ENCODE data around the gene DNAJC27.
"Not testable (repeated sequence)": the region's sequence is repeated elsewhere in the genome, so short reads cannot be mapped to it uniquely, and the experiment has no call there.

DNAJC27 gene

DNA sequence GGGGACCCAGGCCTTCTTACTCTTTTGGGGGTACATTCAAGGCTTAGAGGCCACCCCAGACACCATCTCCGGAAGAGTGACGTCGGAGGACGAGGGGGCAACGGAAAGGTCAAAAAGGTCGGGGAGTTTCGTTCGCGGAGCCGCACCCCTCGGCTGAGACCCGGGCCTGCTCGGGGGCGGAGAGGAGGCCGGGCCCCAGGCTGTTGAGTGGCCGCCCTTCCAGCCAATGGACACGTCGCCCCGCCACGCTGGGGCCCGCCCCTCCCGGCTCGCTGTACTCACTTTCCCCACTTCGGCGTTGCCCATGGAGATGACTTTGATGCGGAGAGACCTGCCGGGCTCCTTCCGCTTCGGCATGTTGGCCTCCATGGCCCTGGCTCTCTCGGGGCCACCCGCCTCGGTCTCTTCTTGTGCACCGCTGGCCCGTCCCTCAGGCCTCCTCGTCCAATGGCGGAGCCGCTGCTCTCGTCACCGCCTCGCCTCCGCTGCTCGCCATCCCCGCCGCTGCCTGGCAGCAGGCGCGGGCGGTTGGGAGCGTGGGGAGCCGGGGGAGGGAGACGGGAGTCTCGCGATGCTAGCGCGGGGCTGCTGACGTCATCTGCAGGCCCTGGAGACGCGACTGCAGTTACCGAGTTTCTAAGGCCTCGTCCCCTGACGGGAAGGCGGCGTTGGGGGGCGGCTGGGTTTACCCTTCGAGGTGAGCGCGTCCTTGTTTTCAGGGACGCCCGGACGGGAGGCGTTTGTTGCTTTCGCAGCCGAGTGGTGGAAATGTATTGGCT is at the start of gene DNAJC27:
TSS of gene DNAJC27 (minus strand) at position 420 of the 779 bp plus-strand sequence. CDS start at position 369, 51 bp downstream.
- Histone ChIP-seq H3K9me3 (ENCODE audit: control insufficient read depth, insufficient read depth, low read depth, low read length) (no peaks in the 10 kb centered on the region), H3K4me3 (ENCODE audit: low read depth, low read length) (peak within 1 kb of the TSS; percentile 93), H3K27ac (ENCODE audit: low read depth, low read length) (peak within 1 kb of the TSS; percentile 95), H3K27me3 (ENCODE audit: control insufficient read depth, insufficient read depth, low read length) (no peaks in the 10 kb centered on the region), H3K36me3 (ENCODE audit: control insufficient read depth, insufficient read depth, low read length) (peaks cover 4% of the 10 kb centered on the region), H3K9ac (ENCODE audit: low read length) (peak within 1 kb of the TSS; percentile 92), H3K4me1 (ENCODE audit: control insufficient read depth, insufficient read depth, low read length) (no peaks in the 10 kb centered on the region)

DNA sequence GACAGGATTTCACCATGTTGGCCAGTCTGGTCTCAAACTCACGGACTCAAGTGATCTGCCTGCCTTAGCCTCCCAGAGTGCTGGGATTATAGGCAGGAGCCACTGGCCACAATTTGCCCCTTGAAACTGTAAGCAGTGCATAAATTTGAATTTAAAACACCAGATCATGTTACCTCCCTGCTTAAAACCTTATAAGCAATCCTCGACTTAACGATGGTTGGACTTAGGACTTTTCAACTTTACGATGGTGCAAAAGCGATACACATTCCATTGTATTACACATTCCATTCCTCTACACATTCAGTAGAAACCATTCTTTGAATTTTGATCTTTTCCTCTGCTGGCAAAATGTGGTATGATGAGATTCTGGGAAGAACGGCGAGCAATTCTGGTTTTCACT is 46.9 kb upstream of the DNAJC27 start:
- no peaks in the 10 kb centered on the region for H3K4me1 ChIP-seq (ENCODE audit: control insufficient read depth, insufficient read depth, low read length)
- no peak overlapping the region for H3K4me3 ChIP-seq (ENCODE audit: low read depth, low read length)
- H3K9ac ChIP-seq (ENCODE audit: low read length) = no peak overlapping the region
- no peaks in the 10 kb centered on the region for H3K36me3 ChIP-seq (ENCODE audit: control insufficient read depth, insufficient read depth, low read length)
- no peaks in the 10 kb centered on the region for H3K9me3 ChIP-seq (ENCODE audit: control insufficient read depth, insufficient read depth, low read depth, low read length)
- H3K27me3 ChIP-seq (ENCODE audit: control insufficient read depth, insufficient read depth, low read length) = no peaks in the 10 kb centered on the region
- H3K27ac ChIP-seq (ENCODE audit: low read depth, low read length) = no peak overlapping the region

DNA sequence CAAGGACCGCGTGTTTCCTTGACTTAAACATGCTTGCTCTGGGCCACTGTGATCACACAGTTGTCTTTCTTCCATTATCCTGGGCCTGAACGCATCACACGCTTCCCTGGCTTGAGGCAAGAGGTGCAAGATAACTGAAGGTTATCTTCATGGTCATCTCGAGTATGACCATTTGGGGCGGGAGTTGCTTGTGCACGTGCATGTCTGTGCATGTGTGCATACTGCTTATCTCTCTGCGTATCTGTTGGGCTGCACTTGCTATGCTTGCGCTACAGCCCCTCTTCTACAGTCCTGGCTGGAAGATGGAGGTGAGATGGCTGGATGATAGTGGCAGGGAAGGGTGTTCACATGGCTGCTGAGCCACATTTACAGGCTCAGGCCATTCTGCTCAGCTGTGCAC is 42.9 kb upstream of the DNAJC27 start:
- no peak overlapping the region for H3K27ac ChIP-seq (ENCODE audit: low read depth, low read length)
- H3K4me1 ChIP-seq (ENCODE audit: control insufficient read depth, insufficient read depth, low read length) = no peaks in the 10 kb centered on the region; the same call in 1 of the 2 replicates
- no peak overlapping the region for H3K9ac ChIP-seq (ENCODE audit: low read length)
- H3K36me3 ChIP-seq (ENCODE audit: control insufficient read depth, insufficient read depth, low read length) = no peaks in the 10 kb centered on the region
- H3K9me3 ChIP-seq (ENCODE audit: control insufficient read depth, insufficient read depth, low read depth, low read length) = no peaks in the 10 kb centered on the region
- no peaks in the 10 kb centered on the region for H3K27me3 ChIP-seq (ENCODE audit: control insufficient read depth, insufficient read depth, low read length)
- no peak overlapping the region for H3K4me3 ChIP-seq (ENCODE audit: low read depth, low read length)

DNA sequence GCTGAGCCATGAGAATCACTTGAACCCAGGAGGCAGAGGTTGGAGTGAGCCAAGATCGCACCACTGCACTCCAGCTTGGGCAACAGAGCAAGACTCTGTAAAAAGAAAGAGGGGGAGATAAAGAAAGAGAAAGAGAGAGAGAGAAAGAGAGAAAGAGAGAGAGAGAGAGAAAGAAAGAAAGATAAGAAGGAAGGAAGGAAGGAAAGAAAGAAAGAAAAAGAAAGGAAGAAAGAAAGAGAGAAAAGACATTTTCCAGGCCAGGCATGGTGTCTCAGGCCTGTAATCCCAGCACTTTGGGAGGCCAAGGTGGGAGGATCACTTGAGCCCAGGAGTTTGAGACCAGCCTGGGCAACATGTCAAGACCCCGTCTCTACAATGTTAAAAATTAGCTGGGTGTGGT is 39.6 kb upstream of the DNAJC27 start:
- H3K9ac ChIP-seq (ENCODE audit: low read length); H3K36me3 ChIP-seq (ENCODE audit: control insufficient read depth, insufficient read depth, low read length); H3K27ac ChIP-seq (ENCODE audit: low read depth, low read length); H3K9me3 ChIP-seq (ENCODE audit: control insufficient read depth, insufficient read depth, low read depth, low read length); H3K4me3 ChIP-seq (ENCODE audit: low read depth, low read length); H3K4me1 ChIP-seq (ENCODE audit: control insufficient read depth, insufficient read depth, low read length); H3K27me3 ChIP-seq (ENCODE audit: control insufficient read depth, insufficient read depth, low read length): not testable (repeated sequence)

DNA sequence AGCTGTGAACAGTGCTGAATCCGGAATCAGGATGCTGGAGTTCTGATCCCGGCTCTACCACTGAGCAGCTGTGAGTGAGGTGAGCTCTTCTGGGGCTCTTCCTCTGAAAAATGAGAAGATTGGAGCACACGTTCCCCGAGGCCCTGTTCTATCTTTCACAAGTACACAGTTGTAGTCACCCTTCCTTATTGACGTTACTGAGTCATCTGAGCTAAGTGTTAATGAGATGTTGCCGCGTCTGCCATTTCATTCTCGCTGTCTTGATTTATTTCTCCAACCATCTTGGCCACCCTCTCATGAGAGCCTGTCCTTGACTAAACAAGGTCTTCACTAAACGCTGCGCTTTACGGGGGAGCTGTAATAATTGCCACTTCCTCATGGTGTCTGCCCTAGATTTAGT is 38.2 kb upstream of the DNAJC27 start:
- no peaks in the 10 kb centered on the region for H3K27me3 ChIP-seq (ENCODE audit: control insufficient read depth, insufficient read depth, low read length)
- no peaks in the 10 kb centered on the region for H3K36me3 ChIP-seq (ENCODE audit: control insufficient read depth, insufficient read depth, low read length)
- H3K27ac ChIP-seq (ENCODE audit: low read depth, low read length) = no peak overlapping the region
- no peaks in the 10 kb centered on the region; the same call in 1 of the 2 replicates for H3K4me1 ChIP-seq (ENCODE audit: control insufficient read depth, insufficient read depth, low read length)
- no peaks in the 10 kb centered on the region for H3K9me3 ChIP-seq (ENCODE audit: control insufficient read depth, insufficient read depth, low read depth, low read length)
- no peak overlapping the region for H3K9ac ChIP-seq (ENCODE audit: low read length)
- H3K4me3 ChIP-seq (ENCODE audit: low read depth, low read length) = no peak overlapping the region

DNA sequence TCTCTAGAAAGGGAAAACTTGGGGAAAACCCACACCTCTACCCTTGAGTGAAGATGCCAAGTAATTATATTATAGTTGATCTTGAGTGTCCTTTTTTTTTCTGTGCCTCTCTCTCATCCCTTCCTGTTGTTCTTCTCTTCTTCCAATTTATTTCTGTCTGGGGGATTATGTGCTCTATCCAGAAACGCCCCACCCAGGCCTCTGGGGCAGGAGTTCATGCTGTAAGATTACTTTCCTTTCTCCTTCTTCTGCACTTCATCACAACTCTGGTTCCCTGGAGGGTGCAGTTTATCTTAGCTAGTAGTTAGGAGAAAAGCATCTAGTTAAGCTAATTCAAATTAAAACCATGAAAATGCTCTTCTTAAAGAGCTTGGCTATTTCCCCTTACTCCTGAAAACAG is 30.3 kb upstream of the DNAJC27 start:
- Histone ChIP-seq H3K27ac (ENCODE audit: low read depth, low read length) (no peak overlapping the region), H3K9ac (ENCODE audit: low read length) (no peak overlapping the region), H3K27me3 (ENCODE audit: control insufficient read depth, insufficient read depth, low read length) (no peaks in the 10 kb centered on the region; the same call in 1 of the 2 replicates), H3K9me3 (ENCODE audit: control insufficient read depth, insufficient read depth, low read depth, low read length) (no peaks in the 10 kb centered on the region), H3K36me3 (ENCODE audit: control insufficient read depth, insufficient read depth, low read length) (no peaks in the 10 kb centered on the region), H3K4me3 (ENCODE audit: low read depth, low read length) (no peak overlapping the region), H3K4me1 (ENCODE audit: control insufficient read depth, insufficient read depth, low read length) (peaks cover 3% of the 10 kb centered on the region; the same call in 1 of the 2 replicates)

DNA sequence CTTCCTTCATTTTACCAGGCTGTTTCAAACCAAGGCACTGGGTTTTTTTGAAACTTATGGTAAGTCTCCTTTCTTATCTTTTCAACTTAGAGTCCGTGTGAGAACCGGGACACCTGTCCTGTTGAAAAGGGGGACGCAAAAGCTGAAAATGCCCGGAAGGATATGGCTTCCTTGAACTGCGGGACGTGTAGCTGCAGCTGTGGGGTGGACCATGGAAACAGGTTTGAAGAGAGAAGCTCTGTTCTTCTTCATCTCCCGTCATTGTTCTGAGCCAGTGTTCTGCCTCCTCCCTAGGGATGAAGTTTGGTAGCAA is 29.5 kb upstream of the DNAJC27 start:
- Histone ChIP-seq H3K27me3 (ENCODE audit: control insufficient read depth, insufficient read depth, low read length) (no peaks in the 10 kb centered on the region; the same call in 1 of the 2 replicates), H3K4me3 (ENCODE audit: low read depth, low read length) (no peak overlapping the region), H3K4me1 (ENCODE audit: control insufficient read depth, insufficient read depth, low read length) (peaks cover 3% of the 10 kb centered on the region; the same call in 1 of the 2 replicates), H3K9me3 (ENCODE audit: control insufficient read depth, insufficient read depth, low read depth, low read length) (no peaks in the 10 kb centered on the region), H3K9ac (ENCODE audit: low read length) (no peak overlapping the region), H3K36me3 (ENCODE audit: control insufficient read depth, insufficient read depth, low read length) (no peaks in the 10 kb centered on the region), H3K27ac (ENCODE audit: low read depth, low read length) (no peak overlapping the region)

DNA sequence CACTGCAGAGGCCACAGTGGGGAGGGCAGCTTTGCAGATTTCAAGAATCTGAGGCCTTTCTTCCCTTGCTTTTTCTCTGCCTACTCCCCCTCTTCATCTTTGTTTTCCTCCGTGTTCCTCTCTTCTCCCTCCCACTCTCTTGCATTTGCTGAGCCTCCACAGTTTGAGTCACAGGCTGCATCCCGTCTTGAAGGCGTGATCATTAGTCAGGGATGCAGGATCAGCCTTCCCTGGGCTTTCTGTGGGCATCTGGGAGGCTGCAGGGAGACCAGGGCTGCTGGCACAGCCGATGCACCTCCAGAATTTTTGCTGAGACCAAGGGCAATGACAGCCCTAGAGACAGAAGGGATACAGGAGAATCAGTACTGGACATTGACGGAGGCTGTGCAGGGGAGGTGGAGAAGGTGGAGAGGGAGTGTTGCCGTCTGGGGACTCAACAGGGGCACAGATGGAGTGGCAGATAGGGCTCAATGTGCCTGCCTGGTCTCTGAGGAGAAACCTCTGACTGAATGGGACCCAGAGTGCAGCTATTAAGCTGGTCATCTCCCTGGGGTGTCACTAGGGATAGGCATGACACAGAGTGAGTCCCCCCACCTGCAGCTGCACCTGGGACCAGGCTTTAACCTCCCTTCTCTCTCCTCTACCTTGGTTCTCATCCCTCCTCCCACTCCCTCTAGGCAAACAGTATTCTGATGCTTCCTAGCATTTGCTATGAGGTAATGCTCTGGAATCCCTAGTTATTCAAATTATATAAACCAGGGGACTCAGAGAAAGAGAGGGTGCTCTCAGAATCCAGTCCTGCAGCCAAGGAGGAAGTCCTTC is 29.0 kb upstream of the DNAJC27 start:
- no peaks in the 10 kb centered on the region; the same call in 1 of the 2 replicates for H3K27me3 ChIP-seq (ENCODE audit: control insufficient read depth, insufficient read depth, low read length)
- H3K9ac ChIP-seq (ENCODE audit: low read length) = no peak overlapping the region
- H3K27ac ChIP-seq (ENCODE audit: low read depth, low read length) = no peak overlapping the region
- H3K36me3 ChIP-seq (ENCODE audit: control insufficient read depth, insufficient read depth, low read length) = no peaks in the 10 kb centered on the region
- peaks cover 3% of the 10 kb centered on the region; the same call in 1 of the 2 replicates for H3K4me1 ChIP-seq (ENCODE audit: control insufficient read depth, insufficient read depth, low read length)
- H3K4me3 ChIP-seq (ENCODE audit: low read depth, low read length) = no peak overlapping the region
- H3K9me3 ChIP-seq (ENCODE audit: control insufficient read depth, insufficient read depth, low read depth, low read length) = no peaks in the 10 kb centered on the region

DNA sequence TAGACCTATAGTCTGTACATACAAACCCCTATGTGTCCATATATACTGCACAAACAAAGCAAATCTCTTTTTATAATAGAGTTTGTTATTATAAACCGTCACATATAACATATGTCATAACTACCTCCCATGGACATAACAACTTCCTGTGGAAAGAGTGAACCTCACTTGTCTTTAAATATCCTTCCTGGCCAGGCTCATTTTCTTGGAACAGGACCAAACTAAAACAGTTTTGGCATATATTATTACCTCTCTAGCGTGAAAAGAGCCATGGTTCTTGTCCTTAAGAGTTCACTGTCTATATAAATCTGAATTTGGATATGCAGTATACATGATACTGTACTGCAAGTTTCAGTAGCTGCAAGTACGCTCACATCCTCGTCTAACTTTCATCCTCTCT is 28.3 kb upstream of the DNAJC27 start:
- no peak overlapping the region for H3K4me3 ChIP-seq (ENCODE audit: low read depth, low read length)
- no peaks in the 10 kb centered on the region; the same call in 1 of the 2 replicates for H3K27me3 ChIP-seq (ENCODE audit: control insufficient read depth, insufficient read depth, low read length)

DNA sequence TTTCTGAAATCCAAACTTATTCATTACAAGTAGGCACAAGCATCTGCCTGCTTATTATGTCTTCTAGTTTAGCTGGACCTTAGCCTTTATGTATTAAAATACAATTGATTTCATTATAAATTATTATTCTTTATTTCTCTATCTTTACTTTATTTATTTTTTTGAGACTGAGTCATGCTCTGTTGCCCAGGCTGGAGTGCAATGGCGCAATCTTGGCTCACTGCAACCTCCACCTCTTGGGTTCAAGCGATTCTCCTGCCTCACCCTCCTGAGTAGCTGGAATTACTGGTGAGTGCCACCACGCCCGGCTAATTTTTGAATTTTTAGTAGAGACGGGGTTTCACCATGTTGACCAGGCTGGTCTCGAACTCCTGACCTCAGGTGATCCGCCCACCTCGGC is 27.3 kb upstream of the DNAJC27 start:
- H3K27me3 ChIP-seq (ENCODE audit: control insufficient read depth, insufficient read depth, low read length); H3K4me3 ChIP-seq (ENCODE audit: low read depth, low read length); H3K27ac ChIP-seq (ENCODE audit: low read depth, low read length); H3K9ac ChIP-seq (ENCODE audit: low read length); H3K9me3 ChIP-seq (ENCODE audit: control insufficient read depth, insufficient read depth, low read depth, low read length); H3K4me1 ChIP-seq (ENCODE audit: control insufficient read depth, insufficient read depth, low read length); H3K36me3 ChIP-seq (ENCODE audit: control insufficient read depth, insufficient read depth, low read length): not testable (repeated sequence)

More for the DNA sequence above, 28.3 kb upstream of the DNAJC27 start:
- Histone ChIP-seq H3K4me1 (ENCODE audit: control insufficient read depth, insufficient read depth, low read length) (peaks cover 3% of the 10 kb centered on the region; the same call in 1 of the 2 replicates), H3K9me3 (ENCODE audit: control insufficient read depth, insufficient read depth, low read depth, low read length) (no peaks in the 10 kb centered on the region), H3K36me3 (ENCODE audit: control insufficient read depth, insufficient read depth, low read length) (no peaks in the 10 kb centered on the region), H3K27ac (ENCODE audit: low read depth, low read length) (no peak overlapping the region), H3K9ac (ENCODE audit: low read length) (no peak overlapping the region)

DNA sequence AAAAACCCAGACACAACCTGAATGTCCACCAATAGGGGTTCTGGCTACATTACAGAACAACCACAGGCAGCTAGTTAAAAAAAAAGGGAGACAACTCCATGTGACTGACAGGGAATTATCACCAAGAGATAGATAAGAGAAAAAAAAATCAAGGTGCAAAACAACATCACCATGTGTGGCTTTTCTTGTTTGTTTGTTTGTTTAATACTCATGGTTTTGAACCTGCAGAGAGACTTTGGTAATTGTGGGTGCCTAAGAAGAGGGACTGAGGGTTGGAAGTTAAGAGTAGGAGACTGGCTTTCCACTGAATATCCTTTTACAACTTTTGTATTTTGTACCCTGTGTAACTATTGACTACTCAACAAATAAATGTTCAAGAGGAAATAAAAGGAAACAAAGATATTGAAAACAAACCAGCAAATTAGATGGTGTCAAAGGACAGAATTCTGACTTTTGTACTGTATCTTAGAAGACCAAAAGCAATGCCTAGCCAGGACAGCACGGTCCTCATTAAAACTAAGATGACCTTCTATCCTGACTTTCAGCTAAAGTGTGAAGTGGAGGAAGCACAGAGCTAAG is 22.5 kb upstream of the DNAJC27 start:
- H3K9me3 ChIP-seq (ENCODE audit: control insufficient read depth, insufficient read depth, low read depth, low read length) = peaks cover 6% of the 10 kb centered on the region; the same call in 1 of the 2 replicates
- H3K27ac ChIP-seq (ENCODE audit: low read depth, low read length) = no peak overlapping the region
- H3K36me3 ChIP-seq (ENCODE audit: control insufficient read depth, insufficient read depth, low read length) = no peaks in the 10 kb centered on the region
- no peaks in the 10 kb centered on the region for H3K4me1 ChIP-seq (ENCODE audit: control insufficient read depth, insufficient read depth, low read length)
- no peak overlapping the region for H3K9ac ChIP-seq (ENCODE audit: low read length)
- H3K27me3 ChIP-seq (ENCODE audit: control insufficient read depth, insufficient read depth, low read length) = no peaks in the 10 kb centered on the region
- H3K4me3 ChIP-seq (ENCODE audit: low read depth, low read length) = no peak overlapping the region
